Mesenchymal stem cell (in vitro differentiated cells and primary cell): ENCODE results near the gene ZBTB16.
A peak's percentile ranks its signal among the peaks of the same experiment; 100 is the strongest.

Source experiments
- DNase-seq: peaks from one replicate; pipeline ENCODE4 v3.0.0-alpha.2; 2013
- H2AFZ ChIP-seq: one replicate; pipeline ENCODE4 v1.6.1; 2013; ENCODE audit warnings: low read depth, mild to moderate bottlenecking, control low read depth, inconsistent platforms, low read length, moderate library complexity
- H2AK5ac ChIP-seq: 2 replicates; pipeline ENCODE4 v1.6.1; 2013; ENCODE audit warnings: low read length, moderate library complexity, mild to moderate bottlenecking, inconsistent platforms; ENCODE audit not compliant: severe bottlenecking
- H2BK120ac ChIP-seq: one replicate; pipeline ENCODE4 v1.6.1; 2013; ENCODE audit warnings: low read depth, mild to moderate bottlenecking, inconsistent platforms, low read length, moderate library complexity
- H2BK12ac ChIP-seq, 2 experiments: one replicate each; pipeline ENCODE4 v1.6.1; 2013; ENCODE audit warnings: inconsistent platforms in 2 of 2, low read length in 2 of 2, mild to moderate bottlenecking in 2 of 2, moderate library complexity in 2 of 2, control low read depth in 1 of 2
- H2BK15ac ChIP-seq: one replicate; pipeline ENCODE4 v1.6.1; 2013; ENCODE audit warnings: mild to moderate bottlenecking, low read depth, inconsistent platforms; ENCODE audit not compliant: poor library complexity, severe bottlenecking
- H2BK5ac ChIP-seq: 2 replicates; pipeline ENCODE4 v1.6.1; 2013; ENCODE audit warnings: low read depth, mild to moderate bottlenecking, low read length, control low read depth, inconsistent platforms; ENCODE audit not compliant: poor library complexity, severe bottlenecking
- H3K14ac ChIP-seq, 2 experiments: one replicate each; pipeline ENCODE4 v1.6.1; 2013; ENCODE audit warnings: inconsistent platforms in 2 of 2, low read length in 2 of 2, control low read depth in 1 of 2, mild to moderate bottlenecking in 1 of 2, moderate library complexity in 1 of 2
- H3K18ac ChIP-seq, 2 experiments: one replicate each; pipeline ENCODE4 v1.6.1; 2013; ENCODE audit warnings: inconsistent platforms in 2 of 2, low read length in 2 of 2, control low read depth in 1 of 2, low read depth in 1 of 2, mild to moderate bottlenecking in 1 of 2
- H3K23ac ChIP-seq, 2 experiments: one replicate each; pipeline ENCODE4 v1.6.1; 2013; ENCODE audit warnings: inconsistent platforms in 2 of 2, low read length in 2 of 2, mild to moderate bottlenecking in 2 of 2, moderate library complexity in 2 of 2, control low read depth in 1 of 2
- H3K27ac ChIP-seq: 2 replicates; pipeline ENCODE4 v1.5.1; 2013; ENCODE audit warnings: mild to moderate bottlenecking, moderate library complexity, low read length, control low read depth, inconsistent platforms; ENCODE audit not compliant: poor library complexity, severe bottlenecking
- H3K27me3 ChIP-seq, 2 experiments: 2 replicates each; pipeline versions ENCODE4 v1.6.1 to v1.7.0; 2013; ENCODE audit warnings: low read length in 2 of 2, mild to moderate bottlenecking in 2 of 2, moderate library complexity in 2 of 2, control low read depth in 1 of 2, inconsistent platforms in 1 of 2; ENCODE audit not compliant: control insufficient read depth in 1 of 2, insufficient read depth in 1 of 2
- H3K36me3 ChIP-seq, 2 experiments: 2 replicates each; pipeline versions ENCODE4 v1.6.1 to v1.7.0; 2013; ENCODE audit warnings: low read length in 2 of 2, control low read depth in 1 of 2, inconsistent platforms in 1 of 2, low read depth in 1 of 2, mild to moderate bottlenecking in 1 of 2; ENCODE audit not compliant: insufficient read depth in 2 of 2, control insufficient read depth in 1 of 2
- H3K4ac ChIP-seq, 2 experiments: one replicate each; pipeline ENCODE4 v1.6.1; 2013; ENCODE audit warnings: inconsistent platforms in 2 of 2, low read length in 2 of 2, mild to moderate bottlenecking in 2 of 2, moderate library complexity in 2 of 2, control low read depth in 1 of 2, low read depth in 1 of 2
- H3K4me1 ChIP-seq: 2 replicates; pipeline ENCODE4 v1.6.1; 2013; ENCODE audit warnings: low read depth, low read length, control low read depth; ENCODE audit not compliant: control insufficient read depth, insufficient read depth
- H3K4me2 ChIP-seq: 2 replicates; pipeline ENCODE4 v1.6.1; 2013; ENCODE audit warnings: low read length, mild to moderate bottlenecking, inconsistent platforms; ENCODE audit not compliant: poor library complexity, severe bottlenecking
- H3K4me3 ChIP-seq, 2 experiments: 2 replicates each; pipeline versions ENCODE4 v1.5.1 to v1.7.0; 2013; ENCODE audit warnings: low read length in 2 of 2, mild to moderate bottlenecking in 2 of 2, control low read depth in 1 of 2, low read depth in 1 of 2; ENCODE audit not compliant: insufficient read depth in 1 of 2
- H3K79me1 ChIP-seq: replicated peaks from 2 replicates; pipeline ENCODE4 v1.6.1; 2013; ENCODE audit warnings: mild to moderate bottlenecking, control low read depth, low read length, inconsistent platforms; ENCODE audit not compliant: poor library complexity, severe bottlenecking
- H3K9ac ChIP-seq: 2 replicates; pipeline ENCODE4 v1.7.0; 2013; ENCODE audit warnings: mild to moderate bottlenecking, low read length, moderate library complexity
- H3K9me3 ChIP-seq: 2 replicates; pipeline ENCODE4 v1.7.0; 2013; ENCODE audit warnings: mild to moderate bottlenecking, low read length; ENCODE audit not compliant: control insufficient read depth
- H4K8ac ChIP-seq: one replicate; pipeline ENCODE4 v1.6.1; 2013; ENCODE audit warnings: inconsistent platforms, mild to moderate bottlenecking, low read length, moderate library complexity
- H4K91ac ChIP-seq: one replicate; pipeline ENCODE4 v1.6.1; 2013; ENCODE audit warnings: mild to moderate bottlenecking, low read length, inconsistent platforms
- WGBS: methylation state at CpG from one replicate; pipeline ENCODE4 v1.1.7; 2013; ENCODE audit warnings: mixed read lengths; 5-methylcytosine and 5-hydroxymethylcytosine counted together

The ZBTB16 gene

DNA sequence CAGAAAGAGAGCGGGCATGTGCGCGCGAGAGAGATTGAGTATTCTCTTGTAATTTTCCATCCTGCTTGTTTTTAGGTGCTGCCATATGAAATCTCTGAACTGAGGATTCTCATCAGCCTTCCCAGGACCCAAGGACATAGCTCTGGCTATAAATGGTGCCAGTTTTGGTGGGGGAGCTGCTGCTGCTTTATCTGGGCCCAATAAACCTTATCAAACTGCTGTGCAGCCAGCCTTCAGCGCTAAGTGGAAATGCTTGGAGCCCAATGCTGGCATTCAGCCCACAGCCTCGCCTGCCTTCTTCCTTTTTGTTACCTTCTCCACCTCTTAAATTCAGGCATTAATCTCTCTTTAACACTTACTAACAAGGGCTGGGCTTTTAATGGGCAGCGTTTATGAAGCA, 2.4 kb upstream of the ZBTB16 start:
- 88% methylated on average over 6 of the region's 7 CpGs for WGBS
- H2BK15ac ChIP-seq: no peak overlapping the region

GRCh38 chr11:114057605-114058004, 1.9 kb upstream of the ZBTB16 start:
- no peak overlapping the region for H2BK5ac ChIP-seq
- 100% methylated on average over 1 of the region's 1 CpG for WGBS
- no peak overlapping the region for H3K14ac ChIP-seq
- H3K23ac ChIP-seq: no peak overlapping the region
- H3K9me3 ChIP-seq: no peaks in the 10 kb centered on the region
- H3K27me3 ChIP-seq: peaks cover 66 to 87% of the 10 kb centered on the region in 2 experiments
- H4K91ac ChIP-seq: no peak overlapping the region
- no peaks in the 10 kb centered on the region for H3K79me1 ChIP-seq
- H2BK12ac ChIP-seq: no peak overlapping the region
- H3K27ac ChIP-seq: no peak overlapping the region
- no peak for DNase-seq
- peaks cover 24% of the 10 kb centered on the region for H3K4me1 ChIP-seq
- H2BK15ac ChIP-seq: no peak overlapping the region
- H4K8ac ChIP-seq: no peak overlapping the region
- H3K36me3 ChIP-seq: no peaks in the 10 kb centered on the region
- H3K4ac ChIP-seq: no peak overlapping the region
- H3K18ac ChIP-seq: no peak overlapping the region
- H3K9ac ChIP-seq: no peak overlapping the region
- no peak overlapping the region for H2AK5ac ChIP-seq
- H2AFZ ChIP-seq: no peak overlapping the region
- H2BK120ac ChIP-seq: no peak overlapping the region
- H3K4me3 ChIP-seq: no peak overlapping the region
- H3K4me2 ChIP-seq: no peak overlapping the region

More for the DNA sequence above, 2.4 kb upstream of the ZBTB16 start:
- no peaks in the 10 kb centered on the region for H3K9me3 ChIP-seq
- DNase-seq: no peak
- no peak overlapping the region for H2AFZ ChIP-seq
- H2BK12ac ChIP-seq: no peak overlapping the region
- H3K14ac ChIP-seq: no peak overlapping the region
- H3K79me1 ChIP-seq: no peaks in the 10 kb centered on the region
- no peak overlapping the region for H3K4me3 ChIP-seq
- H3K23ac ChIP-seq: no peak overlapping the region
- H3K27ac ChIP-seq: no peak overlapping the region
- H3K18ac ChIP-seq: no peak overlapping the region
- H2BK120ac ChIP-seq: no peak overlapping the region
- peaks cover 24% of the 10 kb centered on the region for H3K4me1 ChIP-seq
- no peak overlapping the region for H4K91ac ChIP-seq
- H3K9ac ChIP-seq: no peak overlapping the region
- no peak overlapping the region for H3K4ac ChIP-seq
- peaks cover 61 to 82% of the 10 kb centered on the region in 2 experiments for H3K27me3 ChIP-seq
- H4K8ac ChIP-seq: no peak overlapping the region
- no peak overlapping the region for H2AK5ac ChIP-seq
- no peaks in the 10 kb centered on the region for H3K36me3 ChIP-seq
- H2BK5ac ChIP-seq: no peak overlapping the region
- no peak overlapping the region for H3K4me2 ChIP-seq

DNA sequence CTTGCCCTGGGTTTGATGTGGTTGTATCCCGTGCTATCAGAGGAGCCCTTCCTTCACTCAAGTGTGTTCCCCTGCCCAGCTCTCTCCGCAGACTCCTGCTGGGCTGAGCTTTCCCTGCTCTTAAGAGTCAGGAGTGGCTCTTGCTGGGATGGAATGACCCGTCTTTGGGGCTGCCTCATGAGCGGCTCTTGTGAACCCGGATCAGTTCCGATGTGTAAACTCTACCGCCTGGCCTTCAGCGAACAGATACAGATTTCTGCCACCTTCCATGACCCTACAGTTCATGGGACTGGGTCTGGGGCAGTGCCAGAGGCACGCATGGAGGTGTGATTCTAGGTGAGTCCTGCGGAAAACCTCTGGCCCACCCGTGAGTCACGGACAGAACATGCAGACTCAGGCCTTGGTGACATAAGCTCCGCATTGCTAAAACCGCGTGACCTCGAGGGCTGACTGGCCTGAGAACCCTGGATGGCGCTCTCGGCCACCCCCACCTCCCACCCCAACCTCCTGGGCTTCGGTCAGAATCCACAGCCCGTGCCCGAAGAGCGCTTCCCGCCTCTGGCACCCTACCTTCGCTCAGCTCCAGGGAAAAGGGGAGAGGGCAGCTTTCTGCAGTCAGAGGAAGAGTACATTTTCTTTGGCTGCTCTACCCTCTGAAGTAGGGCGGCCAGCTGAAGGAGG, 1.3 kb upstream of the ZBTB16 start:
- Histone ChIP-seq H3K36me3 (no peaks in the 10 kb centered on the region), H3K4me3 (no peak overlapping the region), H3K9me3 (no peaks in the 10 kb centered on the region), H3K9ac (no peak overlapping the region), H2BK5ac (no peak overlapping the region), H2BK12ac (peak overlapping the region; percentile 27 to 75), H3K23ac (peak overlapping the region in 1 of 2 experiments; percentile 90), H3K14ac (no peak overlapping the region), H3K4ac (peak overlapping the region in 1 of 2 experiments; percentile 73), H2BK120ac (peak overlapping the region; percentile 71), H3K27ac (no peak overlapping the region), H3K4me1 (peaks cover 24% of the 10 kb centered on the region), H3K27me3 (peaks cover 72 to 92% of the 10 kb centered on the region in 2 experiments), H2BK15ac (no peak overlapping the region), H3K4me2 (no peak overlapping the region), H2AK5ac (no peak overlapping the region), H3K18ac (peak overlapping the region; percentile 45 to 67), H4K91ac (peak overlapping the region; percentile 11), H3K79me1 (no peaks in the 10 kb centered on the region), H2AFZ (no peak overlapping the region), H4K8ac (no peak overlapping the region)
- peak; percentile 81 for DNase-seq
- 16% methylated on average over 17 of the region's 25 CpGs for WGBS

DNA sequence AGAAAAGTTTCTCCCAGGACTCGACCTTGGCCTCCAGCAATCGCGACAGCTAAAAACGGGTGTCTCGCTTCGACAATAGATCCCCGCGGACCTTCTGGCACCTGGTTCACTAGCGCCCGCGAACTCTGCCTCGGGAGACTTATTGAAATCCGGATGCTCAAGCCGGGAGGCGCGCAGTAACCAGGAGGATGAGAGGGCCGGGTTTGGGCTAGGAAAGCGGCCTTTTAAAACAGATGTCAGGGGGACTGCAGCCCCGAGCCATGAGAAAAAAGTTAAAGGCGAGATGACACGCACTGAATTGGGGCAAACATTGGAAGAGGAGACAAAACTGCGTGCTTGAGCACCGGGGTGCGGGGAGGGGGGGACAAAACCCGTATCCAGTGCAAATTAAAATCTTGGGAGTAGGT, 637 bp upstream of the ZBTB16 start:
- Histone ChIP-seq H3K27ac (no peak overlapping the region), H3K4me1 (peaks cover 24% of the 10 kb centered on the region), H3K79me1 (no peaks in the 10 kb centered on the region), H3K4ac (peak overlapping the region in 1 of 2 experiments; percentile 69), H2AFZ (no peak overlapping the region), H3K23ac (peak overlapping the region in 1 of 2 experiments; percentile 18), H3K9me3 (no peaks in the 10 kb centered on the region), H3K36me3 (no peaks in the 10 kb centered on the region), H4K91ac (peak overlapping the region; percentile 3), H2BK15ac (peak overlapping the region; percentile 54), H2AK5ac (no peak overlapping the region), H3K18ac (peak overlapping the region in 1 of 2 experiments; percentile 67), H3K27me3 (peaks cover 79 to 92% of the 10 kb centered on the region in 2 experiments), H2BK5ac (no peak overlapping the region), H3K14ac (no peak overlapping the region), H2BK120ac (peak overlapping the region; percentile 73), H3K9ac (no peak overlapping the region), H4K8ac (no peak overlapping the region), H3K4me2 (no peak overlapping the region), H3K4me3 (peak overlapping the region in 1 of 2 experiments; percentile 44), H2BK12ac (no peak overlapping the region)
- peak; percentile 46 for DNase-seq
- WGBS: 3% methylated on average over 23 of the region's 25 CpGs
